Right atrium auricular region (tissue), 2 donors: ENCODE measurements around the gene CEMP1. TPM values are rescaled to one million over a fixed set of nuclear protein-coding genes. Genes with fewer than 3 reads are reported as not detected.

Experiments
- DNase-seq: peaks from one replicate; pipeline ENCODE4 v3.0.0-alpha.2; 2019; ENCODE audit warnings: low spot score
- H3K27ac ChIP-seq, 2 donors: fragments of 200-600 bp; sonication (generic); 1 replicate in 1 of 2; 2 replicates in 1 of 2; pipeline ENCODE4 v1.5.1; 2016 to 2019
- H3K27me3 ChIP-seq, 2 donors: fragments of 200-600 bp; sonication (generic); one replicate each; pipeline versions ENCODE4 v1.5.1 to v1.6.0; 2017 to 2019
- H3K36me3 ChIP-seq: fragments of 200-600 bp; sonication (generic); one replicate; pipeline ENCODE4 v1.5.1; 2016
- H3K4me1 ChIP-seq, 2 donors: fragments of 200-600 bp; sonication (generic); one replicate each; pipeline versions ENCODE4 v1.5.1 to v1.6.0; 2017 to 2019
- H3K4me3 ChIP-seq, 2 donors: fragments of 200-600 bp; sonication (generic); 1 replicate in 1 of 2; 2 replicates in 1 of 2; pipeline ENCODE4 v1.5.1; 2017 to 2019; ENCODE audit warnings: mild to moderate bottlenecking in 1 of 2, moderate library complexity in 1 of 2
- H3K9me3 ChIP-seq, 2 donors: fragments of 200-600 bp; sonication (generic); one replicate each; pipeline ENCODE4 v1.5.1; 2019
- CTCF ChIP-seq, 2 donors: fragments of 200-600 bp; sonication (generic); IDR thresholded peaks; one replicate each; pipeline ENCODE4 v1.5.1; 2019; ENCODE audit warnings: antibody characterized with exemption in 2 of 2
- microRNA counts, 2 donors: library from miRNA; unstranded; fragments of <30 nt; microRNA quantifications; one replicate each; lab custom pipeline; 2016 to 2017
- microRNA-seq, 2 donors: library from miRNA; unstranded; fragments of <30 nt; microRNA quantifications; one replicate each; pipeline ENCODE4, GENCODE V29; 2016 to 2017; ENCODE audit warnings: borderline number of aligned reads in 2 of 2, borderline replicate concordance in 1 of 2
- total RNA-seq, 2 donors: library from RNA; depleted of rRNA; stranded (reverse); fragments of >200 nt; gene quantifications; one replicate each; pipeline ENCODE4 v1.1.0, GENCODE V29; 2016

CEMP1 gene
- total RNA-seq, 2 donors from 2014 or later, result 1.5 TPM; not detected in 1

GRCh38 chr16:2480948-2481347, 50.3 kb downstream of the CEMP1 start:
- no peak overlapping the region for H3K4me3 ChIP-seq
- no peaks in the 10 kb centered on the region for H3K9me3 ChIP-seq
- no peak for DNase-seq
- H3K36me3 ChIP-seq, result no peaks in the 10 kb centered on the region
- peaks cover 0 to 27% of the 10 kb centered on the region in 2 donors for H3K4me1 ChIP-seq
- no peak overlapping the region for H3K27ac ChIP-seq
- no peak for TF ChIP-seq CTCF (IDR thresholded peaks at IDR 0.05)
- H3K27me3 ChIP-seq, result no peaks in the 10 kb centered on the region

MicroRNAs encoded within 50 kb of the gene (microRNA counts, 767-probe panel; counts per million panel counts)
- microRNA hsa-miR-3178 (lab: Ali Mortazavi, UCI), result 0 to 31.0 counts per million in 2 donors

Small RNAs within 50 kb of the gene (microRNA-seq; reads per million reads assigned to microRNA genes)
- 0 reads per million in 2 donors for gene MIR3178

Other genes starting within 250 kb of the CEMP1 start
- gene ABCA3, start 190.7 kb downstream of the CEMP1 start, total RNA-seq, result 10 to 100 TPM in 1 of 2 donors, 1 to 10 TPM in 1; 7.5 to 10.1 TPM
- 1 to 10 TPM; 1.4 to 1.7 TPM for gene CCNF, start 102.0 kb downstream of the CEMP1 start, total RNA-seq
- gene TEDC2, start 71.3 kb downstream of the CEMP1 start, total RNA-seq, result 1 to 10 TPM in 1 of 2 donors, under 1 TPM in 1; 0.63 to 4.1 TPM
- gene NTN3, start 60.1 kb downstream of the CEMP1 start, total RNA-seq, result under 1 TPM; 0.22 to 0.51 TPM
- gene TBC1D24, start 56.3 kb downstream of the CEMP1 start, total RNA-seq, result 10 to 100 TPM in 1 of 2 donors, 1 to 10 TPM in 1; 9.6 to 10.5 TPM
- 100 to 1,000 TPM in 1 of 2 donors, 10 to 100 TPM in 1; 63.7 to 107 TPM for gene ATP6V0C, start 17.5 kb downstream of the CEMP1 start, total RNA-seq
- 10 to 100 TPM; 10.6 to 12.6 TPM for gene AMDHD2, start 11.0 kb downstream of the CEMP1 start, total RNA-seq
- gene PDPK1, start 6.6 kb upstream of the CEMP1 start, total RNA-seq, result 10 to 100 TPM; 25.0 to 29.5 TPM
- gene KCTD5, start 151.1 kb upstream of the CEMP1 start, total RNA-seq, result 10 to 100 TPM; 12.5 to 15.6 TPM
- gene PRSS27, start 188.8 kb upstream of the CEMP1 start, total RNA-seq, result under 1 TPM in 1 of 2 donors, not detected in 1; 0.51 TPM
- gene SRRM2, start 221.2 kb upstream of the CEMP1 start, total RNA-seq, result 100 to 1,000 TPM; 118 to 174 TPM
- 100 to 1,000 TPM; 408 to 856 TPM for gene ELOB, start 245.9 kb upstream of the CEMP1 start, total RNA-seq